Testis (tissue), 3 donors: ENCODE data around the gene ELOVL2. TPM values are rescaled to one million over a fixed set of nuclear protein-coding genes. Genes with fewer than 3 reads are reported as not detected.

ENCODE experiments used
- DNase-seq: peaks from one replicate; pipeline ENCODE4 v3.0.0-alpha.2; 2019
- H3K27ac ChIP-seq, 2 donors: fragments of 200-600 bp; sonication (generic); one replicate each; pipeline ENCODE4 v1.5.1; 2019
- H3K27me3 ChIP-seq: fragments of 200-600 bp; sonication (generic); one replicate; pipeline ENCODE4 v1.5.1; 2019
- H3K36me3 ChIP-seq: fragments of 200-600 bp; sonication (generic); one replicate; pipeline ENCODE4 v1.5.1; 2017; ENCODE audit warnings: low read depth; ENCODE audit errors: missing control alignments
- H3K4me1 ChIP-seq: fragments of 200-600 bp; sonication (generic); one replicate; pipeline ENCODE4 v1.5.1; 2019
- H3K4me3 ChIP-seq, 2 donors: fragments of 200-600 bp; sonication (generic); one replicate each; pipeline ENCODE4 v1.5.1; 2017 to 2019
- H3K9me3 ChIP-seq: fragments of 200-600 bp; sonication (generic); one replicate; pipeline ENCODE4 v1.5.1; 2017
- CTCF ChIP-seq, 3 experiments: fragments of 450-650 bp in 2 of 3; fragments of 200-600 bp in 1 of 3; sonication (generic) in 1 of 3; IDR thresholded peaks; one replicate each; pipeline ENCODE4 v1.5.1; 2016 to 2019; ENCODE audit warnings: antibody characterized with exemption in 3 of 3, mild to moderate bottlenecking in 2 of 3, moderate library complexity in 1 of 3
- POLR2A ChIP-seq: fragments of 450-650 bp; IDR thresholded peaks from one replicate; pipeline ENCODE4 v1.6.1; 2017; ENCODE audit warnings: antibody characterized with exemption, mild to moderate bottlenecking, moderate library complexity
- WGBS, 2 donors: methylation state at CpG; one replicate each; pipeline ENCODE4 v1.1.5; 2018; 5-methylcytosine and 5-hydroxymethylcytosine counted together
- intact Hi-C: fragments of 100-400 bp; cut with DNase I; formaldehyde crosslinking; loops from one replicate; pipeline ENCODE4 v1.15.1; 2023; ENCODE audit warnings: low total_unique reads
- polyA plus RNA-seq: library from polyadenylated mRNA; stranded (reverse); fragments of 350-450 nt; fragmentation: Illumina TruSeq; extraction: RNeasy Lipid Tissue Mini Kit (QIAGEN cat#74804); gene quantifications from one replicate; pipeline ENCODE4 v1.2.3, GENCODE V29; 2014; ENCODE audit warnings: low read depth, low replicate concordance; ENCODE audit not compliant: insufficient read depth
- total RNA-seq, 2 donors: library from RNA; depleted of rRNA; stranded (reverse); fragments of >200 nt; gene quantifications; one replicate each; pipeline ENCODE4 v1.2.3, GENCODE V29; 2016

The ELOVL2 gene
- total and polyA plus RNA-seq, 3 donors from 2014 or later: 25.0 to 30.7 (median 26.7) TPM

- Histone ChIP-seq H3K4me1 (no peaks in the 10 kb centered on the region), H3K27ac (no peak overlapping the region), H3K9me3 (no peaks in the 10 kb centered on the region), H3K4me3 (no peak overlapping the region), H3K36me3 (no peaks in the 10 kb centered on the region), H3K27me3 (no peaks in the 10 kb centered on the region)
- no peak for DNase-seq
- intact Hi-C loops: no loop called here
- TF ChIP-seq POLR2A (no peak), CTCF (IDR thresholded peaks at IDR 0.05) (no peak)
- WGBS, 2 donors: 91 to 95% methylated on average over 3 of the region's 3 CpGs
Observed at GRCh38 chr6:10970731-10971130, 73.4 kb downstream of the ELOVL2 start.

GRCh38 chr6:10968776-10969175 is 75.3 kb downstream of the ELOVL2 start:
- no peaks in the 10 kb centered on the region for H3K9me3 ChIP-seq
- H3K4me3 ChIP-seq: no peak overlapping the region
- TF ChIP-seq CTCF (IDR thresholded peaks at IDR 0.05) (no peak), POLR2A (no peak)
- no peaks in the 10 kb centered on the region for H3K36me3 ChIP-seq
- intact Hi-C loops: no loop called here
- no peak overlapping the region for H3K27ac ChIP-seq
- H3K27me3 ChIP-seq: no peaks in the 10 kb centered on the region
- DNase-seq: no peak
- no peaks in the 10 kb centered on the region for H3K4me1 ChIP-seq
- WGBS, 2 donors: 58 to 77% methylated on average over 2 of the region's 2 CpGs

GRCh38 chr6:10964684-10965083 is 79.4 kb downstream of the ELOVL2 start:
- H3K9me3 ChIP-seq: no peaks in the 10 kb centered on the region
- no peak for TF ChIP-seq CTCF (IDR thresholded peaks at IDR 0.05)
- 92 to 96% methylated on average over 1 of the region's 1 CpG for WGBS, 2 donors
- no peak overlapping the region for H3K27ac ChIP-seq
- intact Hi-C loops: no loop called here
- H3K4me1 ChIP-seq: no peaks in the 10 kb centered on the region
- H3K36me3 ChIP-seq: no peaks in the 10 kb centered on the region
- H3K4me3 ChIP-seq: no peak overlapping the region
- no peak for DNase-seq
- no peaks in the 10 kb centered on the region for H3K27me3 ChIP-seq

GRCh38 chr6:10963113-10963512 is 81.0 kb downstream of the ELOVL2 start:
- H3K4me1 ChIP-seq: no peaks in the 10 kb centered on the region
- TF ChIP-seq CTCF (IDR thresholded peaks at IDR 0.05): no peak
- no peak for TF ChIP-seq POLR2A
- H3K9me3 ChIP-seq: no peaks in the 10 kb centered on the region
- no peak for DNase-seq
- no peaks in the 10 kb centered on the region for H3K36me3 ChIP-seq
- intact Hi-C loops: no loop called here
- no peaks in the 10 kb centered on the region for H3K27me3 ChIP-seq
- WGBS, 2 donors: 77 to 91% methylated on average over 2 of the region's 2 CpGs
- H3K4me3 ChIP-seq: no peak overlapping the region
- no peak overlapping the region for H3K27ac ChIP-seq

GRCh38 chr6:10962673-10963072 is 81.4 kb downstream of the ELOVL2 start:
- no peaks in the 10 kb centered on the region for H3K4me1 ChIP-seq
- DNase-seq: no peak
- 43 to 47% methylated on average over 1 of the region's 1 CpG for WGBS, 2 donors

More at GRCh38 chr6:10962673-10963072, 81.4 kb downstream of the ELOVL2 start:
- TF ChIP-seq CTCF (IDR thresholded peaks at IDR 0.05): no peak
- TF ChIP-seq POLR2A: no peak
- Histone ChIP-seq H3K4me3 (no peak overlapping the region), H3K27me3 (no peaks in the 10 kb centered on the region), H3K36me3 (no peaks in the 10 kb centered on the region), H3K27ac (no peak overlapping the region), H3K9me3 (no peaks in the 10 kb centered on the region)
- intact Hi-C loops: no loop called here
